ENCODE data around the gene SORBS1.

DNA sequence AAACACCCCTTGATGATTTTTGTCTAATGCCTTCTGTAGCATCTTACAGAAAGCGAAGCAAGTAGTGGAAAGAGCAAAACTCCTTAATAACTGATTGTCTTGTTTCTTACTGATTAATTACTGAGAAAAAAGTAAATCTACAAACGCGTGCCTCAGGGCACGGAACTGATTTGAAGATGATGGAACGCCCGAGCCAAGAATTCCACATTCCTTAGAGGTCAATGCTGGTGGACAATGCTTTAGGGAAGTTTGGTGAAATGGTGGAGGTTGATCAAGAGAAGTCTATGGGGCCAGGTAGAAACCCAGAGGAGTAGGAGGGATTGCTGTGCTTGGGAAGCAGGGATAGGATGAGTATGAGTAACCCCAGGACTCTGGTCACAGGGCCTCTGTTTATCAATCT is 5.0 kb upstream of the SORBS1 start:
- TF ChIP-seq EZH2 (IDR thresholded peaks at IDR 0.05; ENCODE audit: borderline replicate concordance, low read depth, low read length) (no peak), ZNF507 (tag; conservative IDR thresholded peaks at IDR 0.05) (no peak), FOXM1 (IDR thresholded peaks at IDR 0.05; ENCODE audit: low read depth) (no peak), FOXM1 (CRISPR knock-in tag; IDR thresholded peaks at IDR 0.05; ENCODE audit: low read depth) (no peak), KDM2B (CRISPR knock-in tag; IDR thresholded peaks at IDR 0.05) (no peak), ZFP30 (CRISPR knock-in tag; IDR thresholded peaks at IDR 0.05; ENCODE audit: borderline replicate concordance) (no peak), ZKSCAN3 (CRISPR knock-in tag; IDR thresholded peaks at IDR 0.05) (no peak)
- TF ChIP-seq, protein P1, sequence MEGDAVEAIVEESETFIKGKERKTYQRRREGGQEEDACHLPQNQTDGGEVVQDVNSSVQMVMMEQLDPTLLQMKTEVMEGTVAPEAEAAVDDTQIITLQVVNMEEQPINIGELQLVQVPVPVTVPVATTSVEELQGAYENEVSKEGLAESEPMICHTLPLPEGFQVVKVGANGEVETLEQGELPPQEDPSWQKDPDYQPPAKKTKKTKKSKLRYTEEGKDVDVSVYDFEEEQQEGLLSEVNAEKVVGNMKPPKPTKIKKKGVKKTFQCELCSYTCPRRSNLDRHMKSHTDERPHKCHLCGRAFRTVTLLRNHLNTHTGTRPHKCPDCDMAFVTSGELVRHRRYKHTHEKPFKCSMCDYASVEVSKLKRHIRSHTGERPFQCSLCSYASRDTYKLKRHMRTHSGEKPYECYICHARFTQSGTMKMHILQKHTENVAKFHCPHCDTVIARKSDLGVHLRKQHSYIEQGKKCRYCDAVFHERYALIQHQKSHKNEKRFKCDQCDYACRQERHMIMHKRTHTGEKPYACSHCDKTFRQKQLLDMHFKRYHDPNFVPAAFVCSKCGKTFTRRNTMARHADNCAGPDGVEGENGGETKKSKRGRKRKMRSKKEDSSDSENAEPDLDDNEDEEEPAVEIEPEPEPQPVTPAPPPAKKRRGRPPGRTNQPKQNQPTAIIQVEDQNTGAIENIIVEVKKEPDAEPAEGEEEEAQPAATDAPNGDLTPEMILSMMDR (IDR thresholded peaks at IDR 0.05 in 2 of 3, conservative IDR thresholded peaks at IDR 0.05 in 1 of 3; ENCODE audit: insufficient read depth in 2 of 3, low read depth in 1 of 3, low read length in 3 of 3) = no peak
- TF ChIP-seq, protein P2, sequence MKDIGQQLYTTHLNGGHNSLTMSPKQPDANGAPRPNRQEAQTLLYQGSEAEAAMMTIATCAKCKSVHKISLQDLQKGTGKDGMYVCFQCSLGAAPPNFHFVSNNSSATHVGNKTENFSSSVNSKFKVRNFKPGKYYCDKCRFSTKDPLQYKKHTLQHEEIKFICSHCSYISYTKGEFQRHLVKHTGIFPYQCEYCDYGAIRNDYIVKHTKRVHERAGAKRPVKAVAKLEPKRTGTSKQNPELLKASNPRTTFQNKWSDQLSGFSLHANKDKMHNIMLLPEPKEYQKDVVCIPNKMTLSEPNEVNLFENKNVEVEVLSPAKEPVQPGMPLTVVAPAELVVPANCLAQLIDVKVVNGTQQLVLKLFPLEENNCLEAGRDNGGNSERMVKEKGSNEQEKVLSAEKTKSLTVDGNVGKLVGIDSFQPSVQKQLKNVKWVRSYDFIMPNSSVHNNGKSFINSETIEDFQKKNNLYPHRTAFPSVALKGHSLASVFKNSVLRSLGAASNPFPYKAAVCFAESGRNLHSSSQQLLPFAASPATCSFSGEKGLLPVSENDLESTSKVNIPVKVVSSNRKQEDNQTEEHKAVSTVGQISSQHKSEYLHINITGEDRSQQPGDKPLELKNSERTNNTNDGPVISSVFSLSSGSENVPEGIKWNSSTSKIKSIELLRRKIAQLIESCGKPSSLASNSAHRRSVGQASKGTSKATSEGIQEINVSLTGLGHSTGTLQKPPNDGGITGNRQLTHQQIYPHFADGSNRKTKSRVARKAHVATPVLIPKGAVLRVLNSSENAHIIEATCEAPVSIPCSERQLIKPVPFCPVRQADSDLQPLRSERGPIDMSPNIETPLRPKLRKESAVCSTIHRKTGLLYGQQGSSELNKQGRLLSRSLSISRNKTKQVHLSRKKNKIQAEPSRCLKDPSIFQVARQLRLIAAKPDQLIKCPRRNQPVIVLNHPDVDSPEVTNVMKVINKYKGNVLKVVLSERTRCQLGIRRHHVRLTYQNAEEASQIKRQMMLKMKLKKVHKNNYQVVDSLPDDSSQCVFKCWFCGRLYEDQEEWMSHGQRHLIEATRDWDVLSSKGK (CRISPR knock-in tag; IDR thresholded peaks at IDR 0.05) = no peak
